ENCODE results near the gene ARHGEF28. TPM values are rescaled to one million over a fixed set of nuclear protein-coding genes. Genes with fewer than 3 reads are reported as not detected.

Gene ARHGEF28
- total RNA-seq, 2 experiments from 2014 or later, result not detected

DNA sequence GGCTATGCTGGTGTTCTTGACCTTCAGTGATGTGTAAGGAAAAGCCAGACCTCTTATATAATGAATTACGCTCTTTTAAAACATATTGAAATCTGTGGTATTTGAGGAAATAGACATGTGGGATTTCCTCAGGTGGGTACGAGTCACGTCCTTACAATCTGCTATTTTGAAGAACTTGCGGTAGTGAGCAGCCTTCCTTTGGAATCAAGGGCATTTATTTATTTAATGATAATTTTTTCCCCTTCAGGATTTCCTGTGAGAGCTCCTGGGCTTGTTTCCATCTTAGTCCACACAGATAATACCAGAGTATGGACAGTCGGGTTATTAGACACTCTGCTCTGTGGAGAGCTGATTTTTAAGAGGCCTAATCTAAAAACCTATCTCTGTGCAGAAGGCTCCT lies 167.9 kb downstream of the ARHGEF28 start:
- POLR2A ChIA-PET, result interaction anchor here (0.7 to 1.7 kb wide), 2 partner anchors 10 to 220 kb away, joined by 3 to 4 read pairs; no protein-coding TSS in a partner anchor
- Histone ChIP-seq H3K9me3 (ENCODE audit: low read length) (no peaks in the 10 kb centered on the region), H2AFZ (ENCODE audit: low read length) (no peak overlapping the region), H3K4me2 (ENCODE audit: low read length) (no peak overlapping the region), H3K27ac (ENCODE audit: low read depth, low read length, poor library complexity, severe bottlenecking) (no peak overlapping the region), H3K4me1 (ENCODE audit: insufficient read depth, low read length, poor library complexity, severe bottlenecking) (no peaks in the 10 kb centered on the region), H3K4me3 (ENCODE audit: low read depth, low read length, poor library complexity, severe bottlenecking) (no peak overlapping the region), H3K79me2 (ENCODE audit: insufficient read depth, low read depth, low read length) (no peaks in the 10 kb centered on the region), H3K9me2 (ENCODE audit: insufficient read depth, low read length) (no peaks in the 10 kb centered on the region), H3K36me3 (ENCODE audit: insufficient read depth, low read length) (no peaks in the 10 kb centered on the region), H4K20me1 (ENCODE audit: insufficient read depth, low read length) (no peaks in the 10 kb centered on the region)
- CTCF ChIA-PET (ENCODE audit: unreplicated experiment), result interaction anchor here (0.7 kb wide), 1 partner anchor 203 kb away, joined by 7 read pairs; no protein-coding TSS in a partner anchor
- no peak for TF ChIP-seq EZH2phosphoT487 (IDR thresholded peaks at IDR 0.05; ENCODE audit: borderline replicate concordance, low read depth, low read length)
- TF ChIP-seq, protein P1, sequence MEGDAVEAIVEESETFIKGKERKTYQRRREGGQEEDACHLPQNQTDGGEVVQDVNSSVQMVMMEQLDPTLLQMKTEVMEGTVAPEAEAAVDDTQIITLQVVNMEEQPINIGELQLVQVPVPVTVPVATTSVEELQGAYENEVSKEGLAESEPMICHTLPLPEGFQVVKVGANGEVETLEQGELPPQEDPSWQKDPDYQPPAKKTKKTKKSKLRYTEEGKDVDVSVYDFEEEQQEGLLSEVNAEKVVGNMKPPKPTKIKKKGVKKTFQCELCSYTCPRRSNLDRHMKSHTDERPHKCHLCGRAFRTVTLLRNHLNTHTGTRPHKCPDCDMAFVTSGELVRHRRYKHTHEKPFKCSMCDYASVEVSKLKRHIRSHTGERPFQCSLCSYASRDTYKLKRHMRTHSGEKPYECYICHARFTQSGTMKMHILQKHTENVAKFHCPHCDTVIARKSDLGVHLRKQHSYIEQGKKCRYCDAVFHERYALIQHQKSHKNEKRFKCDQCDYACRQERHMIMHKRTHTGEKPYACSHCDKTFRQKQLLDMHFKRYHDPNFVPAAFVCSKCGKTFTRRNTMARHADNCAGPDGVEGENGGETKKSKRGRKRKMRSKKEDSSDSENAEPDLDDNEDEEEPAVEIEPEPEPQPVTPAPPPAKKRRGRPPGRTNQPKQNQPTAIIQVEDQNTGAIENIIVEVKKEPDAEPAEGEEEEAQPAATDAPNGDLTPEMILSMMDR (conservative IDR thresholded peaks at IDR 0.05; ENCODE audit: low read length), result no peak
- intact Hi-C loops (cut with micrococcal nuclease; ENCODE audit: unreplicated experiment), result no loop called here
- no TSS peak for BruUV-seq (replicated peaks)
- no peak for DNase-seq (ENCODE audit: low spot score)

DNA sequence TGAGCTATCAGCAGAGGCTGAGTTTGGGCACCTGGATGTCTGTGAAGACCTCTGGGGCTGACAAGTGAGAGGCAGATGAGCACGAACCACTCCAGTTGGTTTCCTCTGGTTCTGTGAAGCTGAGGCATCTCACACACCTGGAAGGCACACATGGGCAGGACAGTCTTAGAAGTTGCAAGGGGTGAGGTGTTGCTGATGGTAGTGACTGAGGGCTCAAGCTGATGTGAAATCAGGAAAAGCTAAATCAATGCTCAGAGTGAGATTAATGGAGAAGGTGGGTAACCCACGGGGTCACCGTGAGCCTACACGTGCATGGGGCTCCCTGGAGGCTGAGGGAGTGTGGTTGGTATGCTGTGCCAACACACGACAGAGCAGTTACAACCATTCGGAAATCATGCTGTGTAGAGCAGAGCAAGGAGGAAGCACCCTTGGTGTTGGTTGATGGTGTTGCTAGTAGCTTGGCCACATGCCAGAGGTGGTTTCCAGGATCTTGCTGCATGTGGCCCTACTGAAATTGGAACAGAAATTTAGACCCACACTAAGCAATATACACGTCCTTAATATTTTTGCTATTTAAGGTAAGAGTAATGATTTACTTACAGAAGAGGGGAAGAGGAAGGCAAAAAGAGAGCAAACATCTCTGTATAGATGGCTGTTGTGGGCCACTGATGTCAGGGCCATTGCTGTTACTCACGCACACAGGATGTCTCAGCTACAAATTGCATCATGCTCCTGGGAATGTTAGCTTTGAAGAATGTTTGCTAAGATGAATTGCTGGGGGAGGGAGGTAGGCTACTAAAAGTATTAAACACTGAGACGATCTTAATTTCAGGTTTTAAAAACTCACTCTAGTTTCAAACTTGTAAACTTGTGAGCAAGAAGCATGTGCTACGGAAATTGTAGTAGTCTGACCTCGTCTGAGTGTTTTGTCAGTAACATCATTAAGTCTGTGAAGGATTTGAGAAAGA lies 170.5 kb downstream of the ARHGEF28 start:
- intact Hi-C loops (cut with micrococcal nuclease; ENCODE audit: unreplicated experiment), result no loop called here
- no peaks in the 10 kb centered on the region for H3K9me3 ChIP-seq (ENCODE audit: low read length)
- H3K36me3 ChIP-seq (ENCODE audit: insufficient read depth, low read length), result no peaks in the 10 kb centered on the region
- H3K4me1 ChIP-seq (ENCODE audit: insufficient read depth, low read length, poor library complexity, severe bottlenecking), result no peaks in the 10 kb centered on the region
- no TSS peak for BruUV-seq (replicated peaks)
- H3K27ac ChIP-seq (ENCODE audit: low read depth, low read length, poor library complexity, severe bottlenecking), result no peak overlapping the region
- H4K20me1 ChIP-seq (ENCODE audit: insufficient read depth, low read length), result no peaks in the 10 kb centered on the region
- H3K4me3 ChIP-seq (ENCODE audit: low read depth, low read length, poor library complexity, severe bottlenecking), result no peak overlapping the region
- no peaks in the 10 kb centered on the region for H3K79me2 ChIP-seq (ENCODE audit: insufficient read depth, low read depth, low read length)
- DNase-seq (ENCODE audit: low spot score), result no peak
- no peak overlapping the region for H2AFZ ChIP-seq (ENCODE audit: low read length)
- TF ChIP-seq EZH2phosphoT487 (IDR thresholded peaks at IDR 0.05; ENCODE audit: borderline replicate concordance, low read depth, low read length), result no peak
- TF ChIP-seq, protein P1 (conservative IDR thresholded peaks at IDR 0.05; ENCODE audit: low read length), result no peak
- ChIA-PET CTCF (ENCODE audit: unreplicated experiment) (no interaction called here), POLR2A (interaction anchor here (0.6 kb wide), 2 partner anchors 46 to 121 kb away, joined by 3 to 5 read pairs; no protein-coding TSS in a partner anchor)
- no peaks in the 10 kb centered on the region for H3K9me2 ChIP-seq (ENCODE audit: insufficient read depth, low read length)
- H3K4me2 ChIP-seq (ENCODE audit: low read length), result no peak overlapping the region

DNA sequence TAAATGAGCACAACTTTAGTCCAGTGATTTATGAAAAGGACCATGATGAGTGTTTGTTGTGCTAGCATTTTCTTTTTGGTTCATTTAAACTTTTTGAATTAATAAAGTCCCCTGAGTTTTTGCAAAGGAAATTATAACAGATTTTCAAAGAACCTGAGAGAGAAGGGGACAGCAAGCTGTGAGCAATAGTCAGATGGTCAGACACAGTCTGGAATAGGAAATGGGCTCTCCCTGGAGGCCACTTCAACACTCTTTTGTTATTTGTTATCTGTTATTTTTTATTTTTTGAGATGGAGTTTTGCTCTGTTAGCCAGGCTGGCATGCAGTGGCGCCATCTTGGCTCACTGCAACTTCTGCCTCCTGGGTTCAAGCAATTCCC lies 171.1 kb downstream of the ARHGEF28 start:
- no peaks in the 10 kb centered on the region for H3K4me1 ChIP-seq (ENCODE audit: insufficient read depth, low read length, poor library complexity, severe bottlenecking)
- no peaks in the 10 kb centered on the region for H3K79me2 ChIP-seq (ENCODE audit: insufficient read depth, low read depth, low read length)
- H3K27ac ChIP-seq (ENCODE audit: low read depth, low read length, poor library complexity, severe bottlenecking), result no peak overlapping the region
- POLR2A ChIA-PET, result interaction anchor here (0.6 kb wide), 1 partner anchor 121 kb away, joined by 3 read pairs; no protein-coding TSS in a partner anchor
- no peaks in the 10 kb centered on the region for H3K9me3 ChIP-seq (ENCODE audit: low read length)
- no peak overlapping the region for H2AFZ ChIP-seq (ENCODE audit: low read length)
- no peaks in the 10 kb centered on the region for H3K36me3 ChIP-seq (ENCODE audit: insufficient read depth, low read length)
- no peaks in the 10 kb centered on the region for H3K9me2 ChIP-seq (ENCODE audit: insufficient read depth, low read length)
- intact Hi-C loops (cut with micrococcal nuclease; ENCODE audit: unreplicated experiment), result no loop called here
- no peak overlapping the region for H3K4me3 ChIP-seq (ENCODE audit: low read depth, low read length, poor library complexity, severe bottlenecking)
- CTCF ChIA-PET (ENCODE audit: unreplicated experiment), result no interaction called here
- no peak for TF ChIP-seq EZH2phosphoT487 (IDR thresholded peaks at IDR 0.05; ENCODE audit: borderline replicate concordance, low read depth, low read length)
- TF ChIP-seq, protein P1 (conservative IDR thresholded peaks at IDR 0.05; ENCODE audit: low read length), result no peak
- DNase-seq (ENCODE audit: low spot score), result no peak
- BruUV-seq (replicated peaks), result no TSS peak
- H3K4me2 ChIP-seq (ENCODE audit: low read length), result no peak overlapping the region
- H4K20me1 ChIP-seq (ENCODE audit: insufficient read depth, low read length), result no peaks in the 10 kb centered on the region

Measured in OCI-LY7 (cell line).